ENCODE measurements around the gene CCDC171.
"Not testable (repeated sequence)": the region's sequence is repeated elsewhere in the genome, so short reads cannot be mapped to it uniquely, and the experiment has no call there.

CCDC171 gene

GRCh38 chr9:15552636-15553527, at the start of gene CCDC171:
TSS of gene CCDC171 (plus strand) at chr9:15553043. CDS start at chr9:15564089, 11,046 bp downstream.
- peak; percentile 29 for FAIRE-seq

GRCh38 chr9:15505921-15506320, 46.9 kb upstream of the CCDC171 start:
- no peak for FAIRE-seq

GRCh38 chr9:15509931-15510788, 42.7 kb upstream of the CCDC171 start:
- FAIRE-seq: no peak

- FAIRE-seq: peak; percentile 14
Measured at GRCh38 chr9:15510789-15511575, 41.9 kb upstream of the CCDC171 start, which contains the start of gene PSIP1. TSS of gene PSIP1 (minus strand) at chr9:15510970. CDS start at chr9:15510188, 782 bp downstream.

- FAIRE-seq: no peak
Measured at GRCh38 chr9:15512204-15512603, 40.6 kb upstream of the CCDC171 start.

GRCh38 chr9:15512889-15513288, 40.0 kb upstream of the CCDC171 start:
- no peak for FAIRE-seq

- no peak for FAIRE-seq
Measured at GRCh38 chr9:15513335-15513734, 39.5 kb upstream of the CCDC171 start.

- FAIRE-seq: no peak
Measured at GRCh38 chr9:15519831-15520230, 33.0 kb upstream of the CCDC171 start.

GRCh38 chr9:15521254-15521653, 31.6 kb upstream of the CCDC171 start:
- FAIRE-seq: no peak

- FAIRE-seq: no peak
Measured at GRCh38 chr9:15522130-15522755, 30.6 kb upstream of the CCDC171 start.

GRCh38 chr9:15524845-15525455, 27.9 kb upstream of the CCDC171 start:
- no peak for FAIRE-seq

- peak; percentile 94 for FAIRE-seq
Measured at GRCh38 chr9:15525958-15526357, 26.9 kb upstream of the CCDC171 start.

GRCh38 chr9:15527035-15527434, 25.8 kb upstream of the CCDC171 start:
- not testable (repeated sequence) for FAIRE-seq

GRCh38 chr9:15529566-15530324, 23.1 kb upstream of the CCDC171 start:
- FAIRE-seq: no peak

GRCh38 chr9:15531380-15531779, 21.5 kb upstream of the CCDC171 start:
- FAIRE-seq: no peak

GRCh38 chr9:15541872-15542271, 11.0 kb upstream of the CCDC171 start:
- no peak for FAIRE-seq

- no peak for FAIRE-seq
Measured at GRCh38 chr9:15542624-15543023, 10.2 kb upstream of the CCDC171 start.

- FAIRE-seq: no peak
Measured at GRCh38 chr9:15543047-15543813, 9.6 kb upstream of the CCDC171 start.

- no peak for FAIRE-seq
Measured at GRCh38 chr9:15549611-15550010, 3.2 kb upstream of the CCDC171 start.

GRCh38 chr9:15553528-15553898, 670 bp downstream of the CCDC171 start:
- FAIRE-seq: no peak
